Ovary (tissue), 9 donors: ENCODE data around the gene GATB. TPM values are rescaled to one million over a fixed set of nuclear protein-coding genes. Genes with fewer than 3 reads are reported as not detected.

ENCODE experiments used
- DNase-seq, 5 donors: peaks; one replicate each; pipeline ENCODE4 v3.0.0-alpha.2; 2019 to 2020
- H3K27ac ChIP-seq, 2 donors: fragments of 200-600 bp; one replicate each; pipeline versions ENCODE4 v1.5.1 to v1.8.0; 2019 to 2022
- H3K27me3 ChIP-seq: fragments of 200-600 bp; one replicate; pipeline ENCODE4 v1.8.0; 2022
- H3K36me3 ChIP-seq: fragments of 200-600 bp; sonication (generic); one replicate; pipeline ENCODE4 v1.5.1; 2019
- H3K4me1 ChIP-seq: one replicate; pipeline ENCODE4 v1.8.1; 2013; ENCODE audit warnings: mild to moderate bottlenecking, moderate library complexity; ENCODE audit not compliant: insufficient read depth
- H3K4me3 ChIP-seq: fragments of 200-600 bp; sonication (generic); one replicate; pipeline ENCODE4 v1.5.1; 2017
- H3K9me3 ChIP-seq, 2 donors: fragments of 200-600 bp in 1 of 2; sonication (generic) in 1 of 2; one replicate each; pipeline versions ENCODE4 v1.5.1 to v1.8.1; 2013 to 2019; ENCODE audit warnings: mild to moderate bottlenecking in 1 of 2, moderate library complexity in 1 of 2
- EP300 ChIP-seq: sonication (generic); formaldehyde crosslinking; IDR thresholded peaks from one replicate; pipeline ENCODE4 v1.6.1; 2017; ENCODE audit warnings: antibody characterized with exemption
- POLR2A ChIP-seq: fragments of 450-650 bp; IDR thresholded peaks from one replicate; pipeline ENCODE4 v1.6.1; 2017; ENCODE audit warnings: antibody characterized with exemption, mild to moderate bottlenecking, moderate library complexity
- WGBS, 3 donors: extraction: QIAGEN DNeasy Blood & Tissue Kit in 1 of 3; methylation state at CpG; one replicate each; pipeline versions ENCODE4 v1.1.5 to v1.1.7; 2013 to 2017; 5-methylcytosine and 5-hydroxymethylcytosine counted together
- intact Hi-C, 4 donors: fragments of 100-400 bp; cut with DNase I; formaldehyde crosslinking; loops; one replicate each; pipeline versions ENCODE4 v1.11.0 to v1.15.1; 2022 to 2023
- polyA plus RNA-seq, 2 donors: library from polyadenylated mRNA; stranded (reverse); fragments of 200-250 nt in 1 of 2; fragments of 350-450 nt in 1 of 2; fragmentation: Illumina TruSeq in 1 of 2; extraction: RNeasy Lipid Tissue Mini Kit (QIAGEN cat#74804) in 1 of 2; gene quantifications; one replicate each; pipeline ENCODE4 v1.2.3, GENCODE V29; 2013 to 2014
- total RNA-seq, 7 donors: library from RNA; depleted of rRNA in 2 of 7; stranded (reverse); fragments of >200 nt in 2 of 7; fragmentation: NEBNext Ultra II Directional in 3 of 7; extraction: Animal tissue kit (Norgen Biotek cat#: 25700) in 3 of 7; gene quantifications; one replicate each; pipeline versions ENCODE4 v1.1.0 to v1.2.4, GENCODE V29; 2016 to 2023
- TF ChIP-seq, protein P1 (sequence below), 3 donors: fragments of 450-650 bp in 2 of 3; fragments of 200-600 bp in 1 of 3; IDR thresholded peaks; one replicate each; pipeline versions ENCODE4 v1.5.1 to v1.8.0; 2016 to 2022; ENCODE audit warnings: antibody characterized with exemption in 3 of 3, mild to moderate bottlenecking in 1 of 3
- donor health status: DM: no; HTN: no; CAD: no; lungs with moderate emphysema.
- donor health status: DM: no; HTN: no; CAD: no.
- donor health status: Bipolar disorder and iron deficiency.
- donor health status: DM: yes; HTN: yes; CAD: no.
- donor health status: DM: no; HTN: no; CAD: no.
- donor health status: DM: yes; HTN: yes; CAD: no.

The GATB gene
- total and polyA plus RNA-seq, 9 donors: 10.0 to 21.3 (median 13.0) TPM

DNA sequence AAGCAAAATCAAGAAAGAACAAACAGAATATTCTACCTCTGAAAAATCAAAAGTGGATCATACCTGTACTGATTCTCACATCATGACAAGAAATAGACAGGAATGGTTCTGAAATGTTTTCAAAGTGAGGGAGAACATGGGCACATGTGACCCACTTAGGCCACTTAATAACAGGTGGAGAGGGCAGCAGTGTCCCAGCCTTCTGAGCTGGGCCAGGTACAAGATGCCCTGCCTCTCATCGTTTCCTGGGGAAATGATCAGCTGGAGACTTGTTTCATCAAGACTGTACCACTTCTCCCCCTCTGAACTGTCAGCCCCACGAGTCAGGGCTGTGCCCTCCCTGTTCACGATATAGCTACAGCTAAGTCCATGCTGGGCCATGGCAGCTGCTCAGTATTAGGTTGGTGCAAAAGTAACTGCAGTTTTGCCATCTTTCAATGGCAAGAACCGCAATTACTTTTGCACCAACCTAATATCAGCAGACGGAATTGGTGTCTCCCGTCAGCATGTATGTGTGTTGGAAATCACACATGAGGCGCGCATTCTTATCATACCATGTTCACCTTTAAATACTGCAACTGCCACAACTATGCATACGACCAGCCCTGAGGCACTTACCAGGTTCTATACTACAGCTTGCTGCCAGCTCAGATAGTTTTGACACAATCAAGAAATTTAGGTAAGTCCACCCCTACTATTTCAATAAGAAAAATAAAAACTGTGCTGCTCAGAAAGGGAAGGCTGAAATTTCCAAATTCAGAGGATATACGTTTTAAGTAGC is 71.4 kb downstream of the GATB start:
- intact Hi-C loops: no loop called here
- no peak overlapping the region for H3K27ac ChIP-seq
- 88 to 92% (median 90%) methylated on average over 10 of the region's 10 CpGs for WGBS, 3 donors
- H3K4me1 ChIP-seq: peaks cover 2% of the 10 kb centered on the region
- DNase-seq: no peak
- H3K36me3 ChIP-seq: no peaks in the 10 kb centered on the region
- TF ChIP-seq, protein P1, sequence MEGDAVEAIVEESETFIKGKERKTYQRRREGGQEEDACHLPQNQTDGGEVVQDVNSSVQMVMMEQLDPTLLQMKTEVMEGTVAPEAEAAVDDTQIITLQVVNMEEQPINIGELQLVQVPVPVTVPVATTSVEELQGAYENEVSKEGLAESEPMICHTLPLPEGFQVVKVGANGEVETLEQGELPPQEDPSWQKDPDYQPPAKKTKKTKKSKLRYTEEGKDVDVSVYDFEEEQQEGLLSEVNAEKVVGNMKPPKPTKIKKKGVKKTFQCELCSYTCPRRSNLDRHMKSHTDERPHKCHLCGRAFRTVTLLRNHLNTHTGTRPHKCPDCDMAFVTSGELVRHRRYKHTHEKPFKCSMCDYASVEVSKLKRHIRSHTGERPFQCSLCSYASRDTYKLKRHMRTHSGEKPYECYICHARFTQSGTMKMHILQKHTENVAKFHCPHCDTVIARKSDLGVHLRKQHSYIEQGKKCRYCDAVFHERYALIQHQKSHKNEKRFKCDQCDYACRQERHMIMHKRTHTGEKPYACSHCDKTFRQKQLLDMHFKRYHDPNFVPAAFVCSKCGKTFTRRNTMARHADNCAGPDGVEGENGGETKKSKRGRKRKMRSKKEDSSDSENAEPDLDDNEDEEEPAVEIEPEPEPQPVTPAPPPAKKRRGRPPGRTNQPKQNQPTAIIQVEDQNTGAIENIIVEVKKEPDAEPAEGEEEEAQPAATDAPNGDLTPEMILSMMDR (IDR thresholded peaks at IDR 0.05): no peak
- TF ChIP-seq POLR2A (no peak), EP300 (no peak)
- no peak overlapping the region for H3K4me3 ChIP-seq
- H3K9me3 ChIP-seq: no peaks in the 10 kb centered on the region
- H3K27me3 ChIP-seq: no peaks in the 10 kb centered on the region

DNA sequence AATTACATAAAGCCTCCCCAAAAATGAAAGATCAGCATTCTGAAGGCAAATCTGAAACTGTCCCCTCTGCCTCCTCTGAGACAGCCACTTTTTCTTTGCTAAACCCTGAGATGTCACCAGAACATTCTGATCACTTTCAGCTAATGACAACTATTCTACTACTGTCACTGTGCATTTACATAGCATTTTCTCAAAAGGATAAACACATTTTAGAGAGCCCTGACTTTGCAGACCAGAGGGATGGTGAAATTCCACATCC is 72.1 kb downstream of the GATB start:
- Histone ChIP-seq H3K4me3 (no peak overlapping the region), H3K27me3 (no peaks in the 10 kb centered on the region), H3K4me1 (peaks cover 2% of the 10 kb centered on the region), H3K9me3 (no peaks in the 10 kb centered on the region), H3K27ac (no peak overlapping the region), H3K36me3 (no peaks in the 10 kb centered on the region)
- intact Hi-C loops: no loop called here
- TF ChIP-seq, protein P1 (IDR thresholded peaks at IDR 0.05): no peak
- TF ChIP-seq EP300: no peak
- TF ChIP-seq POLR2A: no peak
- DNase-seq: no peak

DNA sequence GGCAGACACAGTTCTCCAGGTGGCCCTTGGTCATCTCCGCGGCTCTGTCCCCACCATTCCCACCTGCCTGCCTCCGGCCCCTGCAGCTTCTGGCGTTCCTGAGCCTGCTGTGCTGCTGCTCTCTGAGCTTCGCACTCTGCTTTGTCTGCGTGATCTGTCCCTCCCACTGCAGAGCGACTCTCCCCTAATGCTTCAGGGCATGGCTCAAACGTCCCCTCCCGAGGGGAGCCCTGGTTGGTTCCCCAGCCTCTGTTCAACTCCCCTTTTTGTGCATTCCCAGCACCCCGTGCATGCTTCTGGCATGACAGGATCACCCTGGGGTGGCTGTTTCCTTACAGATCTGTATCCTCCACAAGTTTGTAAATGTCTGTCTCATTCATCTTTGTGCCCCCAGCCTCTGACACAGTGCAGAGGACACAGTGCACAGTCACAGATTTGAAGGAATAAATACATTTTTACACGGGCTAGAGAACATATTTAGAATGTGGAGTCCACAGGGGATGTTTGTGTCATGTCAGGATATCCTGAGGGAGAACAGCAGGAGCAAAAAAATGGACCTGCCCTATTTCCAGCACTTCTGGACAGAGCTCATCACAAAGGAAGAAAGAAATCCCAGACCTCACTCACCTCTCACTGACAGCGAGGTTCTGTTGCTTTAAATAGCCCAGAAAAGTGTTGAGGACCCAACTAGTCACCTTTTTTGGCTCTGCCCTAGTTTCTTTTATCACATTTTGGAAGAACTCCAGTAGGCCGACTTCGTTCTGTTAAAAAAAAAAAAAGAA is 72.6 kb downstream of the GATB start:
- TF ChIP-seq POLR2A: no peak
- TF ChIP-seq, protein P1 (IDR thresholded peaks at IDR 0.05): no peak
- WGBS, 3 donors: 54 to 60% (median 58%) methylated on average over 14 of the region's 14 CpGs

DNA sequence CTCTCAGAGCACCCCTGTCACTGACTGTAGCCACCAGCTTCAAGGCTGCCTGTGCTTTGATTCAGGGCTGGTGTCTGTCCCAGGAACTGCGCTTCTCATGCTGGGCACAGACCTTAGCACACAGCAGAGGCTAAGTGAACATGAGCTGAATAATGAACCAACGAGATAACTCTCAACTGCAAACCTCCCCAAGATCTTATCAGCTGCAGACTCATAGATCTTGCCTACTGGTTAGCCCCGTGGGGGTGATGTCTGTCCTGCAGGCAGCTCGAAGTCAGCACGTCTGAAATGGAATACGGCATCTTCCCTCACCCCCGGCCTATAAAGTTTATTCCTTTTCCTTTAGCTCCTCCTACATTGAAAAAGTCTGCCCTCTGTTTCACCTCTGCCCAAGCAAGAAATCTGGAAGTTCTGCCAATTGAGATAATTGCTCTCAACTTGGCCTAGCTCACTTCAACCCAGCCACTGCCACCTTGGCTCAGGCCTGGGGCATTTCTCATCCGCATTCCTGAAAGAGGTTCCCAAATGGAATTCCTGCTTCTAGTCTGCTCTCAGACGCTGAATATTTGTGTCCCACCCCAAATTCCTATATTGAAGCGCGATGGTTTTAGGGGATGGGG is 73.7 kb downstream of the GATB start:
- TF ChIP-seq, protein P1 (IDR thresholded peaks at IDR 0.05): no peak
- TF ChIP-seq POLR2A (no peak), EP300 (no peak)
- peaks cover 2% of the 10 kb centered on the region for H3K4me1 ChIP-seq

More for the DNA sequence above, 72.6 kb downstream of the GATB start:
- intact Hi-C loops: no loop called here
- H3K27me3 ChIP-seq: no peaks in the 10 kb centered on the region
- H3K27ac ChIP-seq: no peak overlapping the region
- peaks cover 2% of the 10 kb centered on the region for H3K4me1 ChIP-seq
- no peak overlapping the region for H3K4me3 ChIP-seq
- no peaks in the 10 kb centered on the region for H3K9me3 ChIP-seq
- DNase-seq: no peak
- H3K36me3 ChIP-seq: no peaks in the 10 kb centered on the region

More for the DNA sequence above, 73.7 kb downstream of the GATB start:
- H3K27me3 ChIP-seq: no peaks in the 10 kb centered on the region
- intact Hi-C loops: no loop called here
- no peak overlapping the region for H3K27ac ChIP-seq
- WGBS, 3 donors: 74 to 80% (median 79%) methylated on average over 11 of the region's 11 CpGs
- H3K36me3 ChIP-seq: no peaks in the 10 kb centered on the region
- DNase-seq: no peak
- H3K4me3 ChIP-seq: no peak overlapping the region
- H3K9me3 ChIP-seq: no peaks in the 10 kb centered on the region
